HG03520 (cell line): Measurements from ENCODE around the gene ELOB.
A peak's percentile ranks its signal among the peaks of the same experiment; 100 is the strongest.

Source experiments
- ATAC-seq: cut with Tn5 transposase; IDR thresholded peaks from one replicate; pipeline ENCODE4 v1.9.1; 2021; ENCODE audit warnings: mild to moderate bottlenecking, moderate library complexity; ENCODE audit not compliant: unreplicated experiment

The ELOB gene

DNA sequence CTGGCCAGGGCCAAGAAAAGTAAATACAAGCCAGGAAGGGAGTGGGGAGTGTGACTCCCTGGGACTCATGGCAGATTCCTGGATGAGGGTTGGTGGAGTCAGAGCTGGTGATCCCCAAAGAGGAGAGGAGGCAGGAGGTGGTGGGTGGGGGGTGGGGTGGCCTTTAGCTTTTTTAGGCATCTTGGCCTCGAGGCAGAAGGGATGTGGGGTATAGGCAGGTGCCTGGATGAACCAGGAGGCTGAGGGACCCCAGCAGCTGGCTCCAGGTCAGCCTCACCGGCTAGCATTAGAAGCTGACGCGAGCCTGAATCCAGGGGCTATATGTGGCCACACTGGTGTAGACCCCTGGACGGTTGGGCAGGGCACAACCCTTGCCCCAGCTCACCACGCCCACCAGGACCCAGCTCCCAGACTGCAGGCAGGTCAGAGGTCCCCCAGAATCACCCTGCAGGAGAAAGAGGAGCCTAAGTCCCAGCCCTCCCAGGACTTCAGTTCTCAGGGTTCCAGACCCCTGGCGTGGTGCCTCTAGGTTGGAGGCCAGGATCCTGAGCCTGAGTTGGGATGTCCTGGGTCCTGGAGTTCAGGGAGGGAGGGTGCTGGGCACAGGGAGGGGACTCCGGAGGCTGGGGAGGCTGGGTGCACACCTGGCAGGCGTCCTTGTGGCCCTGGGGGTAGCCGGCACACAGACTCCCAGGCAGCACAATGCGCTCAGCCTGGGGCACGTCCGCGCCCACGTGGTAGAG is 7.4 kb upstream of the ELOB start:
- ATAC-seq: no peak

DNA sequence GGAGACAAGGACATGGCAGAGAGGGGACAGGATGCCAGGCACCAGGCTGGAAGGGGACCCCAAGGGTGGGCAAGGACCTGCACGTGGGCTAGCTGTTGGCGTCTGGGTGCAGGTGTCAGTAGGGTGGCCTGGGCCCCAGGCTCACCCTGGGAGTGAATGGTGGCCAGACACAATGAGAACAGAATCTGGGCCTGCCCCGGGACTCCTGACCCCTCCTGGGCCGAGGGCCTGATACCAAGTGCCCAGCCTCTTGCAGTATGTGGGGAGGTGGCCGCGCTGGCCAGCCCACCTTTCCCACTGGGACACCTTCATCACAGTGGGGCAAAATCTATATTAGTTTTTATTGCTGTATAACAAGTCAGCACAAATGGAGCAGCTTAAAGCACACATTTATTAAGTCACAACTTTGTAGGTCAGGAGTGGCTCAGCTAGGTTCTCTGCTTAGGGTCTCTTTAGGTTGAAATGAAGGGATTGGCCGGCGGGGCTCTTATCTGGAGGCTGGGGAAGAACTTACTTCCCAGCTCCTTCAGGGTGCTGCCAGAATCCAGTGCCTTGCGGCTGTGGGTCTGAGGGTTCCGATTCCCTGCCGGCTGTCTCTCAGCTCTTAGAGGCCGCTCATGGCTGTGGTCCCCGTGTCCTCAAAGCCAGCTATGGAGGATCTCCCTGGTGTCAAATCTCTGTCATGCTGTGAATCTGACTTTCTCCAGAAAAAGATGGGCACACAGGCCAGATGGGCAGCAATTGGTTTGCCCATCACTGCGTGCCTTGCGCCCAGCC is 6.7 kb upstream of the ELOB start:
- ATAC-seq: no peak

DNA sequence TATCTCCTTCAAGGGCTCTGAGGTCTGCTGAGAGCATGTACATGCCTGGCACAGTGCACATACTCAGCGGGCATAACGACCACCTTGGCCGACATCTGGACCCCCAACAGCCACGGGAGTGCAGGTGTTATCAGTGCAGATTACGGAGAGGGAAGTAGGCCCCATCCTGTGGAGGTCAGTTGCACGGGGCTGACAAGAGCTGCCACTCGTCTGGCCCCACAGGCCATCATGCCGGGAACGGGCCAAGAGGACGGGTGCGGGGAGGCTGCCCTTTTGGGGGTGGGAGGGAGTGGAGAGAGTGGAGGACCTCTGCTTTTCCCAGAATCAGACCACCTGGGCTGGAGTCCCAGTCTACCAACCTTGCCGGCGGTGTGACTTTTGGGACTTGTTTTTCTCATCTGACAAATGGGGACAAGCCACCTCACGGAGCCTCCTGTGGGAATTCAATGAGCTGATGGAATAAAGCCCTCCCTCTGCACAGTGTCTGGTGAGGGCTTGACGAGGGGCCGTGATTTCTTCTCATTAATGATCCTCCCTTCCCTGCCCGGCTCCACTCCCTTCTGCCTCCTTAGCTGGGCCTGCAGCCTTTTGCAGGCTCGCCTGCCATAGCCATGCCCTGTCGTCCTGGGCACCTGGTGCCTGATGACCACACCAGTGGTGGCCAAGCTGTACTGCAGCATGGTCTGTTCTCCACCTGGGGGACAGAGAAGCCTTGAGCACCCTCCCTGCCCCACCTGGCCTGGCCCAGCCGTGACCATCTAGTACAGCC is 5.7 kb upstream of the ELOB start:
- no peak for ATAC-seq

DNA sequence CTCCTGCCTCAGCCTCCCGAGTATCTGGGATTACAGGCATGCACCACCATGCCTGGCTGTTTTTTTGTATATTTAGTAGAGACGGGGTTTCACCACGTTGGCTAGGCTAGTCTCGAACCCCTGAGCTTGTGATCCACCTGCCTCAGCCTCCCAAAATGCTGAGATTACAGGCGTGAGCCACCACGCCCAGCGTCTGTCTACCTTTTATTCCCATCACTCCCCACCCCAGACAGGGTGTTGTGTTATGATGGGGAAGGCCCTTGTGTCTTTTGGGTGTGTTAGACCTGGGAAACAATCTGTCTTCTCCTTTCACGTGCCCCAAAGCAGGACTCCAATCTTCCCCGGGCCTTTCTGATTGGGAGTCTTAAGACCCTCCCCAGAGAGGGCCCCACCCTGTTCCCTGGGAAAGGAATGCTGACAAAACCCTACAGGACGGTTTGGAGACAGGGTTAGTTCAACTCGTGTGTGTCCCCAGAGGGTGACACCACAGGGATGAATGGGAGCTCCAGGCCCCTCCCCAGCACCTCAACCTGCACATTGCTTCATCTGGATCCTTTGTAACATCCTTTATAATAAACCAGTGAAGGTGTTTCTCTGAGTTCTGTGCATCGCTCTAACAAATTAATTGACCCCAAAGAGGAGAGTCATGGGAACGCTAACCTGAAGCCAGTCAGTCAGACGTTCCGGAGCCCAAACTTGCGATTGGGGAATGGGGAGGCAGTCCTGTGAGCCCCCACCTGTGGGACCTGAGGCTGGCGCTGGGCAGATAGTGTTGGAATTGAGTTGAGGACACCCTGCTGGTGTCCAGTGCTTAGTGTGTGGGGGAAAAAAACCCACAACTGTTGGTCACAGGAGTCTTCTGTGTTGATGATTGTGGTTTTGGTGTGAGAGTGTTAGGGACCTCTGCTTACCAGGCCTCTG is 3.2 kb upstream of the ELOB start:
- ATAC-seq: no peak

DNA sequence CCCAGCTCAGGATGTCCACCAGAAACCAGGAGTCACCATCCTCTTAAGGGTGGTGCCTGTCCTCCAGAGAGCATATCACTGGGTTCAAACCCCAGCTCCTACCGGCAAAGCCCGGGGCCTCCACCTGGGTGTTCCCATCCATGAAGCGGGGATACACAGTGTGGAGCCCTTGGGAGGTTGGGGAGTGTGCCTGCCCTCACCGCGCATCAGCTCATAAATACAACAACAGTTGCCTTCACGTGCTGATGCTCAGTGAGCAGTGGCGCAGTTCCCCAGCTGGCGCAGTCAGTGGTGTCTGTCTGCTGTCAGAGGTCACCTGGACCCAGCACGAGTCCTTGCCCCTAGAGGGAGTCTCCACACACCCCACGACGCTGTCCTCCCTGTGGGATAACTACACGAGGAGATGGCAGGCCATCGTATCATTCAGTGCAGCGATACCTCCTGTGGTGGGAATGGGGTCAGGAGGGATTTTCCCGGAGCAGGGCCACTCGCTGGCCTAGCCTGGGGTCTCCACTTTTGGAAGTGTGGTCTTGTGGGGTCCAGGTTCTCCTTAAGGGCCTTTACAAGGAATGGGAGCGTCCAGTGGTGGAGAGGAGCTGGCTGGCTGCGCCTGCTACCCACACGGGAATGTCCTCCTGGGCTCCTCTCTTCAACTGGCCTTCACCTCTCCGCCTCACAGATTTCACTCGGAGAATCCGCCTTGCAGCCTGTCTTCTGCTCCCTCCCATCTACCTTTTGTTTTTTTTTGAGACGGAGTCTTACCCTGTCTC is 2.3 kb upstream of the ELOB start:
- ATAC-seq: no peak

DNA sequence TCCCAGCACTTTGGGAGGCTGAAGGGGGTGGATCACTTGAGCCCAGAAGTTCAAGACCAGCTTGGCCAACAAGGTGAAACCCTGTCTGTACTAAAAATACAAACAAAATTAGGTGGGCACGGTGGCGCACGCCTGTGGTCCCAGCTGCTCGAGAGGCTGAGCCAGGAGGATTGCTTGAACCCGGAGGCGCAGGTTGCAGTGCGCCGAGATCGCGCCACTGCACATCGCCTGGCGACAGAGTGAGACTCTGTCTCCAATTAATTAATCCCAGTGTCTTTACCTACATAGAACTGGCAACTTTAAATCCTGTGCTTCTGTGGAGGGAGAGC is 1.5 kb upstream of the ELOB start:
- ATAC-seq: no peak

DNA sequence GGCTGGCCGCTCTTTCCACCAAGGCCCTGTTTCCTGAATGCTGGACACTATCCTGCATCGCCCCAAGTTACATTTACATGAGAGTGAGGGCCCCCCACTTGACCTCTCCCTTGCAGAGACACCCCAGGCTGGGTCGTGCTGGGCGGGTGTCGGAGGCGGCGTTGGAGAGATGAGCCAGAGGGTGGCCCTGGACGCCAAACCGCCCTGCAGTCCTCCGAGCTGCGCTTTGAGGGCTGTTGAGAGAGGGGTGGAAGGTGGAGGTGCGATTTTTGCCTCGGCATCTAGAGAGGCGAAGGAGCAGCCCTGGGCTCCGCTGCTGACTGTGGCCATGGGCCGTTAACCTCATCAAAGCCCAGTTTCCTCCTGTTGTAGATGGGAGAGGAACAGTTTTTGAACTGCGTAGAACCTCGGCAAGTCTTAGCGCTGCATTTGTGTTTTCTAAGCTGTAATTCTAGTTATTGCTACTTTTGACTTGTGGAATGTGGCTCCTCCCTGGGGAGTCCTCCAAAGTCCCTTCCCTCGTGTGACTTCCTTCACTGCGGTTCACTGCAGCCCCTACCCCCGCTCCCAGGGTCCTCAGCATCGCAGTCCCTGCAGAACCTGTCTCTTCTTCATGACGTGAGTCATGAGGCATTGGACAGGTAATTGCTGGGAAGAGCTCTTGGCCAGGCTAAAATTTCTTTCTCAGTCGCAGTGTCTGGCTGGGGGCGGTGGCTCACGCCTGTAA is 986 bp upstream of the ELOB start:
- ATAC-seq: no peak

DNA sequence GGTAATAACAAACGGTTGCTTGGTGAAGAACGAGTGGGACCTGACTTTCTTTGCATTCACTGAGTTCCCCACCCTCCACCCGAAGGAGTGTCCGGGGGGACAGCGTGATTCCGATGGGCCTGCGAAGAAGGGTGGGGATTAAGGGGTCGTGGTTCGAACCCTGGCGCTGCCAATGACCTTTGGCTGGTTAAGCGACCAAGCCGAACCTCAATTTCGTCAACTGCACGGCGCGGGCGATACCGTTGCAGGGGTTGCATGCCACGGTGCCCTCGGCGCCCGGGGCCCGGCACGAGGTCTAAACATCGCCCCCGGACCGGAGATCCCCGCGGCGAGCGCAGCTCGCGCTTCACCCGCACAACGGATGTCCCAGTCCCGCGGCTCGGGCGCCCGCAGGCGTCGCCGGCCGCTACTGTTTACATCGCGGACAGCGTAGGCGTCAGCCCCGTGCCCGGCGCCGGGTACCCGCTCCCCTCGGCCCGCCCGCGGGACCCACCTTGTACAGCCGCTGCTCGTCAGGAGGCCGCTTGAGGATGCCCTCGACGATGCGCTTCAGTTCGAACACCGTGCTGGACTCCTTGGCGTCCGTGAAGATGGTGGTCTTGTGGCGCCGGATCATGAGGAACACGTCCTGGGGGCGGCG is 460 bp downstream of the ELOB start:
- ATAC-seq: peak; percentile 25

DNA sequence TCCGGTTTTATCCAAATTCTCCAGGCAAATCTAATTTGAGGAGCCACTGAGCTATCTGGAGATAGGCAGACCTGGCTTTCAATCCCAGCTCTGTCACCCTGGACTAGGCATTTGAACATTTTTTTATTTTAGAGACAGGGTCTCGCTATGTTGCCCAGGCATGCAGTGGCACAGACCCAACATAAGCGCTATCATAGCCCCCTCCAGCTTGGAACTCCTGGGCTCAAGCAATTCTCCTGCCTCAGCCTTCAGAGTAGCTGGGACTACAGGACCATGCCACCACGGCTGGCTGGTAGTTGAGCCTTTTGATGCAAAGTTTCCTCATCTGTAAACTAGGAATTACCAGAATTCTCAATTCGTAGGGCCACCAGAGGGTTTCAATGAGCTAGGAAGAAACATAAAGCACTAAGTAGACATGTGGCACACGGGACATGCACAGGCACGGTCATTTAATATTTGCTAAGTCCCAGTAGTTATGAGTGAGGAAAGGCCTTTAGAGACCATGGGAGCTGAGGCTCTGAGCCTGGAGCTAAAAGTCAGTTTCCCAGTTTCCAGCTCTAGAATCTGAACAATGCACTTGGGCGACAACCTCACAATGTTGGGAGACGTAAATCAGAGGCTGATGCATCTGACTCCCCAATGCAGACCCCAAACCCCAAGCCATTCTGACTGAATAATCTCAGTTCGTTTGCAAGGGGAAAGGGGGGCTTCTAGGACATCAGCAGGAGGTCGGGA is 1.1 kb downstream of the ELOB start:
- no peak for ATAC-seq

DNA sequence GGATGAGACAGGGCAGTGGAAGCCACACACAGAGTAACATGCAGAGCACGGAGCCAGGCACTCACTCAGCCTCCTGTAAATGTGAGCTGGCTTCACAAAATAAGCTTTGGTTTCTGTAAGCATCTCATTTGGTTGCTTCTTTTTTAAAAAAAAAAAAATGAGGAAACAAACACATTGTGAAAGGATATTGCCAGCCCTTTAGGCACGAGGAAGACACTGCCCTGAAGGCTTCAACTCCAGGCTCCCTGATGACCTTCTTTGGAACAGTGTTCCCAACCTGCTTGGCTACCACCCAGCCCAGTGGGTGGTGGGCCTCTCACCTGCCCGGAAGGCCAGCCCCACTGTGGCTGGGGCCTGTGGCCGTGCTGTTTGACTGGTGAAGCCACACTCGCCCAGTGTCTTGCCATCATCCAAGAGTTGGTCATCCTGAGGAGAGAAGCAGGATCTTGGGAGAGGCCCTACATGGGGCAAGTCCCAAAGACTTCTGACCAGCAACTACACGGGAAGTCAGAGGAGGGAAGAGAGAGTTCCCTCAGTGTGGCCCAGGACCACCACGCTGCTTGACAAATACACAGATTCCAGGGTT is 1.9 kb downstream of the ELOB start:
- ATAC-seq: no peak

DNA sequence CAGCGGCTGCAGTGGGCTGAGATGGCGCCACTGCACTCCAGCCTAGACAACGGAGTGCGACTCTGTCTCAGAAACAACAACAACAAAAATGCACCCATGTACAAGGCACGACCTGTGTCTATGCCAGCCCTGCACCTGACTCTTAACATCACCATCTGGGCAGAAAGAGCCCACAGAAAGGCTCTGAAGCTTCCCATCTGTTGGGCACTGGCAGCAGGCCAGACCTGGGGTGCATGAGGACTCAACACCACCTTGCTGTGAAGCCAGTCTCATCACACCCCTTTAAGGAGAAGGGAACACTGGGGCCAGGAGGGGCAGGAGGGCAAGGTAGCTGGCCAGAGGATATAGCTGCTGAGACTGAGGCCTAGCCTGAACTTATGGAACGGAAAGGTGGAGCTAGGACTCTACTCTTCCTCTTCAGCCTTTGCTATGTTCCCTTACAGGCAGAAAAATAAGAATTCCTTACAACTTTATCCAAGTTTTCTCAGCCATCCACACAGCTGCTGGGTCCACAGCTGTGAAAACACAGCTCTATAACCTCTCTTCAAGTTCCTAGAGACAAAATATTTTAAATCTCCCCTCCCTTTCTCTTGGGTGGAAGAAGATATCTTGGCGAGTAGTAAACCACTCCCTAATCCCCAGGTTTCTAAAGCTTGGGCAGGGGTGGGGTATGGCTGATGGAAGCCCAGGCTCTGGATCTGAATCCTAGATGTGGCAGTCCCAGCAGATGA is 2.8 kb downstream of the ELOB start:
- no peak for ATAC-seq

DNA sequence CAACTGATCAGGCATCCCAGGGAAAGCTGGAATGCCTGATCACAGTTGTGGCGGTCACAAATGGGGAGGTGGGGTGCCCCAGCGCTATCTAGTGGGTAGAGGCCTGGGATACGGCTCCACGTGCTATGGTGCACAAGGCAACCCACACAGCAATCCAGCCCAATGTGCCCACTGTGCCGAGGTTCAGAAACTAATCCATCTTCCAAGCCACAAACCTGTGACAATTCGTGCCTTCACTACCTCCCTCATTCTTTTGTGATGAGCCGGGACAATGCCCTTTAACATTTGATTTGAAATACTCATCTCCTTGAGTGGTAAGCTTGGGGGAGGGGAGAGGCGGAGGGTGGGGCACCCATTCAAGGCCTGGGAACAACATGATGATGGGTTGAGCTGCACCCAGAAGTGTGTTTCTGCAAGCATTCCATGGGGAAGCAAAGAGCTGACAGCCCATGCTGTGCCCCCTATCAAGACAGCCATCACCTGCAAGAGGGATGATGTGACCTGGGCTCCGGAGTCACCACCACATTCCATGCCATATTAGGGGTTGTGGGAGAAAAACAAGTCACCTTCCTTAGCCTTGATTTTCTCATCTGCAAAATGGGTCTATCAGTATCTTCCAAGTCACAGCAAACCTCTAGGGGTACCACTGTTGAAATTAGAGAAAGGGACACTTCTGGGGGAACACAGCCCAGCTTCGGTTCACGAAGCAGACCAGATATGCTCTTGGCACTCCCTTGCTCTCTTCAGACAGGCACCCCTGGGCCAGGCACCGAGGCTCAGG is 3.7 kb downstream of the ELOB start:
- ATAC-seq: no peak

DNA sequence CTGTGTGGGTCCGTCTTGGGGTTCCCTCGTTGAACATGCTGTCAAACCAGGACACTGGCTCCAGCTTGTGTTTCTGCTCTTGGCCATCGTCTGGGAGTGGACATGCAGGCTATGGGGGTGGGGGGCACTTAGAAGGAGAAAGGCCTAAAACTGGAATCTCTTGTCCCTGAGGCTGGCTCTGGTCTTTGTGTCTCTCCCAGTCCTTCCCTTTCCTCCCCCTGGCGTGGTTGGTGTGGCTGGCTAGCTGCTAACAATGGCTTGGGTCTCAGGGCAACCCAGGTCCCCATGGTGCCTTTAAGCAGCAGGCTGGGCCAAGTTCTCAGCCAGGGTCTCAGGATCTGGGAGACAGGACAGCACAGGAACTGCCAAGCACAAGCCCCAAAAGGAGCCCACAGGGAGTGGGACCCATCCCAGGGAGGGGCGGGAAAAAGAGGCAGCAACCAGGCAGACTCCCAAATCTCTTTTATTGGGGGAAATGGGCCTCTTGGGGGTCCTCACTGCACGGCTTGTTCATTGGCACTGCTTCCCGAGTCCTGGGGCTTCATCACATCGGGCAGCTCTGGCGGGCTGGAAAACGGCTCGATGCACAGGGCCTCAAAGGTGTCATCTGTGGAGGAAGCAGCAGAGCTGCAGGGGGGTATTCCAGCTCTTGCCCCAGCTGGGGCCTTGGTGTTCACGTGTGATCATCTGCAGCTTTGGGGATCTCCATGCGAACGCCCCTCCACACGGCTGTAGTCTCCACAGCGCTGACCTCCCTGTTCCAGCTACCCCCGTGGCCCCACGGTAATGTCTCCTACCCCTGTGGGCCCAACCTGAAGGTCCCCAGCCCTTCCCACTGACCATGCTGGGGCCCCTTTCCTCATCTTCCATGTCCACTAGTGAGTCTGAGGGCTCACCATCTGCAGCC is 5.3 kb downstream of the ELOB start:
- ATAC-seq: no peak

DNA sequence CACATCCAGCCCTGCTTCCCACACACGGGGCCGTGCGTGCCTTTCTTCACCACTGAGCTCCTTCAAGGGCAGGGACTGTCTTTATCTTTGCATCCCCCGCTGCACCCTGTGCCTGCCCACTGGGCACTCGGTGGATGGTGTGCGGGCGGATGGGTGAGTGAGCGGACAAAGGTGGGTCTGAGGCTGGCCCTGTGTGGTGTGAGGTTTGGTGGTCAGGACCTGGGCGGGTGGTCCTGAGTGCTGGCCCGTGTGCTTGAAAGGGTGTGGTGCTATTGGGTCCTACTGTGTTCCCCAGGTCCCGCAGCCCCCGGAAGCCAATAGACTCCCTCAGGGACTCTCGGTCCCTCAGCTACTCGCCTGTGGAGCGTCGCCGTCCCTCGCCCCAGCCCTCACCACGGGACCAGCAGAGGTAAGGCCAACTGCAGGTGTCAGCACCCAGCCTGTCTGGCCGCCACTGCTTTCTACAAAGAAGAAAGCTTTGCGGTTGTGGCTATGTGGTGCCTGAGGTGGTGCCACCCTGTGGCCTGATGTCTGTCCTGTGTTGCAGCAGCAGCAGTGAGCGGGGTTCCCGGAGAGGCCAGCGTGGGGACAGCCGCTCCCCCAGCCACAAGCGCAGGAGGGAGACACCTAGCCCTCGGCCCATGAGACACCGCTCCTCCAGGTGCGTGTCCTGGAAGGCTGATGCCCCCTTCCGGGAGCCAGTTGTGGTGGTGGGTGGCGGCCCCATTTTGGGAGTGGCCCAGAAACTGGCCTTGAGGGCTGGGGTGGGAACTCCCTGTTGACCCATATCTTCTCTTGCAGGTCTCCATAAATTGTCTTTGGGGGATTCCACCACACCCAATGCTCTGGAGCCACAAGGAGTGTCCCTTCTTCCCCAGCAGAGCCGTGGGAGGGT is 6.8 kb downstream of the ELOB start:
- no peak for ATAC-seq
